OCI-LY7 (cell line): Measurements from ENCODE around the gene LRCOL1.

Experiments
- EZH2phosphoT487 ChIP-seq: fragments of 200-600 bp; sonication (generic); IDR thresholded peaks from 2 replicates; pipeline ENCODE4 v1.6.1; 2018; ENCODE audit warnings: low read depth, borderline replicate concordance, mild to moderate bottlenecking, mixed run types, antibody characterized with exemption, low read length, moderate library complexity, mixed read lengths
- TF ChIP-seq, protein P1 (sequence below): fragments of 200-600 bp; sonication (generic); conservative IDR thresholded peaks from 2 replicates; pipeline ENCODE4 v1.5.1; 2014; ENCODE audit warnings: mild to moderate bottlenecking, antibody characterized with exemption, low read length, moderate library complexity, mixed read lengths

DNA sequence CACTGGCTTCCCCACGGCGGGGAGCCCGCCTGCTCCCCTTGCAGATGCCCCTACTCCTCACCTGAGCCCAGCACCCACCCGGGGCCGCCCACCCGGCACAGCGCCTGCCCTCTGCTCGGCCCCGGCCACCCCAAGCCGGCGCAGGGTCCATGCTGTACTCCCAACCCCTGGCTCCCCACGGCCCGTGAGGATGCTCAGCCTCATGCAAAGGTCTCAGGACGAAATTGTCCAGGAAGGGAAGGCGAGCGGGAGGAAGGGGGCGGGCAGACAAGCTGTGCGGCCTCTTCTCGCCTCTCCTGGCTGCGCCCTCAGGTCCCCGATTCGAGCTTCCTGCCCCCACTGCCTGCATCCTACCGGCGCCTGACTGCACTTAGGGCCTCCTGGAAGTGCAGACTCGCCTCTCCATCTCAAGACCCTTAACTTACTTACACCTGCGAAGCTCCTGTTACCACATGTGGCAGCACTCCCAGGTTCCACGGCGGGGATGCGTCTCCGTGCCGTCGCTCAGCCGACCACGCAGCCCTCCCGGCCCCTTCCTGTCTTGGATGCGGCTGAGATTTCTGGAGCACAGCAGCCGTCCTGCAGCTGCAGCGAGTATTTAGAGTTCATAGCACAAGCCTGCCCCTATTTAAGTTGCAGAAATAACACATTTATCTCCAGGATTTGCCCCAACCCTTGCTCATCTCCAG lies 18.0 kb downstream of the LRCOL1 start:
- TF ChIP-seq, protein P1, sequence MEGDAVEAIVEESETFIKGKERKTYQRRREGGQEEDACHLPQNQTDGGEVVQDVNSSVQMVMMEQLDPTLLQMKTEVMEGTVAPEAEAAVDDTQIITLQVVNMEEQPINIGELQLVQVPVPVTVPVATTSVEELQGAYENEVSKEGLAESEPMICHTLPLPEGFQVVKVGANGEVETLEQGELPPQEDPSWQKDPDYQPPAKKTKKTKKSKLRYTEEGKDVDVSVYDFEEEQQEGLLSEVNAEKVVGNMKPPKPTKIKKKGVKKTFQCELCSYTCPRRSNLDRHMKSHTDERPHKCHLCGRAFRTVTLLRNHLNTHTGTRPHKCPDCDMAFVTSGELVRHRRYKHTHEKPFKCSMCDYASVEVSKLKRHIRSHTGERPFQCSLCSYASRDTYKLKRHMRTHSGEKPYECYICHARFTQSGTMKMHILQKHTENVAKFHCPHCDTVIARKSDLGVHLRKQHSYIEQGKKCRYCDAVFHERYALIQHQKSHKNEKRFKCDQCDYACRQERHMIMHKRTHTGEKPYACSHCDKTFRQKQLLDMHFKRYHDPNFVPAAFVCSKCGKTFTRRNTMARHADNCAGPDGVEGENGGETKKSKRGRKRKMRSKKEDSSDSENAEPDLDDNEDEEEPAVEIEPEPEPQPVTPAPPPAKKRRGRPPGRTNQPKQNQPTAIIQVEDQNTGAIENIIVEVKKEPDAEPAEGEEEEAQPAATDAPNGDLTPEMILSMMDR, result no peak
- TF ChIP-seq EZH2phosphoT487, result no peak
